OCI-LY7 (cell line): Measurements from ENCODE around the gene GYPC.

Source experiments
- CTCF ChIP-seq: fragments of 200-600 bp; sonication (generic); conservative IDR thresholded peaks from 2 replicates; pipeline ENCODE4 v1.5.1; 2014; ENCODE audit warnings: mild to moderate bottlenecking, antibody characterized with exemption, low read length, moderate library complexity, mixed read lengths
- EZH2phosphoT487 ChIP-seq: fragments of 200-600 bp; sonication (generic); IDR thresholded peaks from 2 replicates; pipeline ENCODE4 v1.6.1; 2018; ENCODE audit warnings: low read depth, borderline replicate concordance, mild to moderate bottlenecking, mixed run types, antibody characterized with exemption, low read length, moderate library complexity, mixed read lengths

- no peak for TF ChIP-seq CTCF
- TF ChIP-seq EZH2phosphoT487, result no peak
Observed at GRCh38 chr2:126658319-126658904, 2.5 kb downstream of the GYPC start.
